GM20431 (cell line): ENCODE measurements around the gene DUS1L.

Experiments
- in situ Hi-C: fragments of 300-500 bp; cut with MseI, MboI; formaldehyde crosslinking; loops from one replicate; pipeline ENCODE4 v1.15.0; 2020; ENCODE audit warnings: low sequenced_read_pairs; ENCODE audit not compliant: unreplicated experiment

Gene DUS1L

DNA sequence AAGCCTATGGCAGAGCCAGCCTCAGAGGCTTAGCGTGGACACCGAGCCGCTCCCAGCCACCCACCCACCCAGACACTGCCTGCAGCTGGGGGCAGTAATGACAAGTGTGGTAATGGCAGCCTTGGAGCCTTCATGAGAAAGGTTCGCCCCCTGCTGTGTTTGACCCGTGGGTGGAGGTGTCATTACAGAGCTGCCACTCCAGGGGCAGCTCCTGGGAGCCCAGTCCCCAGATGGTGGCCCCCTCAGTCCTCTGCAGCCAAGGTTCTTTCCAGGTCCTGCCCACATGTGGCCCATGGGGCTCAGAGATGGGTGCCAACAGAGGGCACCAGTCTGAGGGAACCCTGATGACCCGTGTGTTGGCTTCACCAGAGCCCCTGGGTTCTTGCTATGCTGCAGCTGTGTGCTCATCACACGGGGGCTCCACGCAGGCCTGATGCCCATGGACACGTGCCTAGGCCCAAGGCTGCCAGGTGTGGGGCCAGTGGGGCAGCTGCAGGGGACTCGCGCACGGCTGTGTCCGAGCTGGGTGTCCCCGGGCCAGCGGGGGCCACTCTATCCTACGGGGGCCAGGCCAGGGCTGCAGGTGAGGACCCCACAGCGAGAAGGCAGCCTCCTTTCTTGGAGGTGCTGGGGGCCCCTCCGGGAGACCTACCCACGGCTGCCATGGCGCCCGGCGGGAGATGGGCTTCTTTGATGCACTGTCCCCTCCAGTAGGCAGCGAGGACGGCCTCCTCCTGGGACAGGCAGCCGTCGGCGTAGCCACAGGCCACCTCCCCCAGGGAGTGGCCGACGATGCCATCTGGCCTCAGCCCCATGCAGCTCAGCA lies 24.3 kb upstream of the DUS1L start:
- in situ Hi-C loops = no loop called here

- in situ Hi-C loops = no loop called here
Observed at GRCh38 chr17:82088838-82089722, 23.5 kb upstream of the DUS1L start.

DNA sequence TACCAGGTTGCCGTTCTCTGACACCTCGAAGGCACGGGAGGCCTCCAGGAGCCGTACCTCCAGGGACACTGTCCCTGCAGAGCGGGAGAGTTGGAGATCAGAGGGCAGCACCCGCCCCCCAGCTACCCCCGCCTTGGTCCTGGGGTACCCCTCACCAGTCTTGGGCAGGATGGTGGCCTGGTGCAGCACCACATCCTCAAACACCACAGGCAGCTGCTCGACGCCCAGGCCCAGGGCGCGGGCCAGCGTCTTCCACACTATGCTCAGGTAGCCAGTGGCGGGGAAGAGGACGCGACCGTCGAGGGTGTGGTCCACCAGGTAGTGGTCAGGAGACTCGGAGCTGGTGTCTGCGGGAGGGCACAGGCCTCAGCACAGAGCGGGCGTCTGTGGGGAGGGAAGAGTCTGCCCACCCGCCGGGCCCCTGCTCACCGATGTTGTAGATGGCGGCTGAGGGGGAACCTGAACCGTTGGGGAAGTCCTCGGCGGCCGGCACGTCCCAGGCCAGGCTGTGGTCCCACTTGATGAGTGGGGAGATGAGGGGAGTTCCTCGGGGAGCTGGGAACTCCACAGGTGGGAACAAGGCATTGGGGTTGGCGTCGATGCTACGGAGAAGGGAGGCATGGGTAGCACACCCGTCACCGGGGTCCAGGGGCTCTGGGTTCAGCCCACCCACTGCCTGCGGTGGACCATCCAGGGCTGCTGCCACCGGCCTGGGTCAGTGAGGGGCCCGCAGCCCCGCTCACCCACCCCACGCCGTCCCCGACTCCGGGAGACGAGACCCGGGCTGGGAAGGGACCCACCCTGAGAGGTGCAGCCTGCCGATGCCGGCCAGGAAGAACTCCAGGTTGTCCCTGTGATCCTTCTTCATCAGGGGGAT lies 22.6 kb upstream of the DUS1L start:
- in situ Hi-C loops = no loop called here

GRCh38 chr17:82086941-82087906 lies 21.6 kb upstream of the DUS1L start:
- in situ Hi-C loops = no loop called here

GRCh38 chr17:82085931-82086764 lies 20.5 kb upstream of the DUS1L start:
- in situ Hi-C loops = no loop called here

- in situ Hi-C loops = no loop called here
Observed at GRCh38 chr17:82085031-82085861, 19.6 kb upstream of the DUS1L start.

GRCh38 chr17:82084373-82085030 lies 18.9 kb upstream of the DUS1L start:
- in situ Hi-C loops = no loop called here

- in situ Hi-C loops = no loop called here
Observed at GRCh38 chr17:82083533-82084359, 18.1 kb upstream of the DUS1L start.

DNA sequence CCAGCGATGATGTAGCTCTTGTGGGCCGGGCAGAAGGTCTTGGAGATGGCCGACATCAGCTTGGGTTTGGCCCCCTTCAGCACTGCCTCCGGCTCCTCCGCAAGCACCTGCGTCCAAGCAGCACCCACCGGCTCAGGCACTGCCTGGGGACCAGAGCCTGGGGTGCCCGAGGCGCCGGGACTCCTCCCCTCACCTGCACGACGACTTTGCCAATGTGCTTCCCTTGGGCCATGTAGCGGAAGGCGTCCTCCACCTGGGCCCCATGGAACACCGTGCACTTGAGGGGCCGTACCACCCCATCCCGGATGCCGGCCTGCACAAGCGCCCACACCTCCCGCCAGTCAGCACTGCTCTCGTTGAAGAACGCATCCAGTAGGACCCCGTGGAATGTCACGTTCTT lies 17.4 kb upstream of the DUS1L start:
- in situ Hi-C loops = no loop called here

GRCh38 chr17:82082456-82082855 lies 16.9 kb upstream of the DUS1L start:
- in situ Hi-C loops = no loop called here

- in situ Hi-C loops = no loop called here
Observed at GRCh38 chr17:82081966-82082365, 16.4 kb upstream of the DUS1L start.

GRCh38 chr17:82081546-82081945 lies 15.9 kb upstream of the DUS1L start:
- in situ Hi-C loops = no loop called here

DNA sequence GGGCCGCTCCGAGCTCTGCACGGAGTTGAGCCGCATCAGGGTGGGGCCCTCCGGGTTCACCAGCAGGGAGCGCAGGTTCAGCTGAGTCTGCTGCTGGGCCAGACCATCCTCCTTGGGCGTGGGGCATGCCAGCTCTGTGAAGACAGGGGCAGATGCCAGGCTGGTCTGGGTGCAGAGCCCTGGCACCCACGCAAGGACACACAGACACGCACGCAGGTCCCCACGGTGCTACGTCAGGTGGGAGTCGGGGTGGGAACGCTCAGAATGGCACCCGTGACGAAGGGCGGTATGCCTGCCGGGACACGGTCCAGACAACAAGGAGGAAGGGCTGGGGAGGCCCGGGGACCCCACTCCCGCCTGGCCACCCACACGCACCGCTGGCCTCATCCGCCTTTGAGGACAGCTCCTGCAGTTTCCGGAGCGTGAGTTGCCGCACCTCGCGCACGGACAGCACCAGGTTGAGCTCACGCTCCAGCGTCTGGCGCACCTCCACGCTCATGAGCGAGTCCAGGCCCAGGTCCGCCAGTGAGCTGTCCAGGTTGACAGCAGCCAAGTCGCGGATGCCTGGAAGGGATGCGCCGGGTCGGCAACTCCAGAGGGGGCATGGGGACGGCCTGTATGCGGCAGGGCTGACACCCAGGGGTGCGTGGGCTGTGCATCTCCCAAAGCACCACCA lies 15.3 kb upstream of the DUS1L start:
- in situ Hi-C loops = no loop called here

- in situ Hi-C loops = no loop called here
Observed at GRCh38 chr17:82080048-82080788, 14.6 kb upstream of the DUS1L start.
